Activated CD4-positive, alpha-beta T cell treated with anti-CD3 and anti-CD28 coated beads, Interleukin-2, amount 50 U/mL, for 4 hours (primary cell): Measurements from ENCODE around the gene PRAC2.

ENCODE experiments used
- DNase-seq, 2 experiments: peaks; one replicate each; pipeline ENCODE4 v3.0.0-alpha.2; 2020

Gene PRAC2

GRCh38 chr17:48720266-48721008 is 2.5 kb upstream of the PRAC2 start:
- no peak for DNase-seq

- no peak for DNase-seq
These were observed 2.0 kb upstream of the PRAC2 start for GRCh38 chr17:48721009-48721402.

- DNase-seq, result no peak
These were observed 631 bp upstream of the PRAC2 start, which contains the start of gene PRAC1 for GRCh38 chr17:48722201-48722907. PRAC1 (minus strand) TSS chr17:48722518; CDS start chr17:48722392, 126 bp downstream.

- no peak for DNase-seq
These were observed 652 bp downstream of the PRAC2 start for GRCh38 chr17:48723423-48724250.

GRCh38 chr17:48724251-48725003 is 1.4 kb downstream of the PRAC2 start:
- peak; percentile 75 to 78 for DNase-seq

GRCh38 chr17:48725004-48725287 is 2.0 kb downstream of the PRAC2 start:
- no peak for DNase-seq

- DNase-seq, result no peak
These were observed 2.5 kb downstream of the PRAC2 start for GRCh38 chr17:48725288-48726064.

GRCh38 chr17:48726114-48726915 is 3.3 kb downstream of the PRAC2 start:
- no peak for DNase-seq

- no peak for DNase-seq
These were observed 3.9 kb downstream of the PRAC2 start for GRCh38 chr17:48726916-48727286.

- DNase-seq, result no peak
These were observed 4.6 kb downstream of the PRAC2 start for GRCh38 chr17:48727415-48728175.

GRCh38 chr17:48728232-48729231 is 5.5 kb downstream of the PRAC2 start, which contains the start of gene HOXB13:
HOXB13 (minus strand) TSS chr17:48728750; CDS start chr17:48728593, 157 bp downstream.
- DNase-seq, result peak in 1 of 2 experiments; percentile 34

GRCh38 chr17:48729335-48730239 is 6.6 kb downstream of the PRAC2 start:
- DNase-seq, result no peak

- DNase-seq, result no peak
These were observed 7.2 kb downstream of the PRAC2 start for GRCh38 chr17:48730240-48730550.

- DNase-seq, result no peak
These were observed 8.4 kb downstream of the PRAC2 start for GRCh38 chr17:48731355-48731754.

GRCh38 chr17:48732688-48733629 is 10.0 kb downstream of the PRAC2 start:
- DNase-seq, result no peak

GRCh38 chr17:48733632-48734328 is 10.8 kb downstream of the PRAC2 start:
- DNase-seq, result no peak
